ENCODE measurements around the gene FAF1. TPM values are rescaled to one million over a fixed set of nuclear protein-coding genes. Genes with fewer than 3 reads are reported as not detected.

The FAF1 gene
- polyA plus RNA-seq, 1 of the 3 experiments (the other 2 are of a cell fraction), result 8.7 TPM

DNA sequence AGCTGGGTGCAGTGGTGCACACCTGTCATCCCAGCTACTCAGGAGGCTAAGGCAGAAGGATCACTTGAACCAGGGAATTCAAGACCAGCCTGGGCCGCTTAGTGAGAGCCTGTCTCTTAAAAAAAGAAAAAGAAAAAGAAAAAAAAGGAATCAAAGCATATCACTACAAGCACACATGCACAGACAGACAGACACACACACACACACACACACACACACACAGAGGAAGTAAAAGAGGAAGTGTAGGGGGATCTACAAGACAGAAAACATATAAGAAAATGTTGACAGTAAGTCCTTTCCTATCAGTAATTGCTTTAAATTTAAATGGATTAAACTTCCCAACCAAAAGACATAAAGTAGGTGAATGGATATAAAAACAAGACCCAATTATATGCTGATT, 180.3 kb downstream of the FAF1 start:
- H3K9me3 ChIP-seq, result no peaks in the 10 kb centered on the region
- CTCF ChIA-PET, result interaction anchor here (0.8 to 1.2 kb wide), 3 partner anchors 150 to 411 kb away, joined by 3 to 6 read pairs (median 3); no protein-coding TSS in a partner anchor
- 94% methylated on average over 1 of the region's 1 CpG for WGBS (ENCODE audit: low lambda C conversion rate)

More for the DNA sequence above, 180.3 kb downstream of the FAF1 start:
- Histone ChIP-seq H2AFZ (ENCODE audit: low read depth) (no peak overlapping the region), H3K9ac (no peak overlapping the region), H3K9me2 (no peaks in the 10 kb centered on the region), H3F3A (replicated peaks; ENCODE audit: insufficient read depth) (no peaks in the 10 kb centered on the region), H3K4me2 (no peak overlapping the region), H3K79me2 (ENCODE audit: insufficient read depth) (peaks cover 15% of the 10 kb centered on the region; the same call in 1 of the 2 replicates), H3K36me3 (replicated peaks in 1 of 2; ENCODE audit: control insufficient read depth in 1 of 2, insufficient read depth in 2 of 2, low read length in 1 of 2) (peaks cover 7 to 21% of the 10 kb centered on the region in 2 experiments), H3K4me3 (ENCODE audit: low read depth in 2 of 2, low read length in 1 of 2) (no peak overlapping the region), H4K20me1 (ENCODE audit: insufficient read depth) (no peaks in the 10 kb centered on the region), H3K27me3 (ENCODE audit: insufficient read depth) (no peaks in the 10 kb centered on the region), H3K4me1 (ENCODE audit: control insufficient read depth in 1 of 2, insufficient read depth in 2 of 2, low read depth in 1 of 2, low read length in 1 of 2) (no peaks in the 10 kb centered on the region), H3K27ac (ENCODE audit: low read depth in 2 of 2, low read length in 1 of 2) (no peak overlapping the region)
- DNase-seq, result no peak
- TF ChIP-seq NFIC (IDR thresholded peaks at IDR 0.05; ENCODE audit: borderline replicate concordance), result no peak
- TF ChIP-seq, protein P1, sequence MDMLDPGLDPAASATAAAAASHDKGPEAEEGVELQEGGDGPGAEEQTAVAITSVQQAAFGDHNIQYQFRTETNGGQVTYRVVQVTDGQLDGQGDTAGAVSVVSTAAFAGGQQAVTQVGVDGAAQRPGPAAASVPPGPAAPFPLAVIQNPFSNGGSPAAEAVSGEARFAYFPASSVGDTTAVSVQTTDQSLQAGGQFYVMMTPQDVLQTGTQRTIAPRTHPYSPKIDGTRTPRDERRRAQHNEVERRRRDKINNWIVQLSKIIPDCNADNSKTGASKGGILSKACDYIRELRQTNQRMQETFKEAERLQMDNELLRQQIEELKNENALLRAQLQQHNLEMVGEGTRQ (IDR thresholded peaks at IDR 0.05; ENCODE audit: borderline replicate concordance, low read depth, low read length), result no peak
- TF ChIP-seq, protein P2, sequence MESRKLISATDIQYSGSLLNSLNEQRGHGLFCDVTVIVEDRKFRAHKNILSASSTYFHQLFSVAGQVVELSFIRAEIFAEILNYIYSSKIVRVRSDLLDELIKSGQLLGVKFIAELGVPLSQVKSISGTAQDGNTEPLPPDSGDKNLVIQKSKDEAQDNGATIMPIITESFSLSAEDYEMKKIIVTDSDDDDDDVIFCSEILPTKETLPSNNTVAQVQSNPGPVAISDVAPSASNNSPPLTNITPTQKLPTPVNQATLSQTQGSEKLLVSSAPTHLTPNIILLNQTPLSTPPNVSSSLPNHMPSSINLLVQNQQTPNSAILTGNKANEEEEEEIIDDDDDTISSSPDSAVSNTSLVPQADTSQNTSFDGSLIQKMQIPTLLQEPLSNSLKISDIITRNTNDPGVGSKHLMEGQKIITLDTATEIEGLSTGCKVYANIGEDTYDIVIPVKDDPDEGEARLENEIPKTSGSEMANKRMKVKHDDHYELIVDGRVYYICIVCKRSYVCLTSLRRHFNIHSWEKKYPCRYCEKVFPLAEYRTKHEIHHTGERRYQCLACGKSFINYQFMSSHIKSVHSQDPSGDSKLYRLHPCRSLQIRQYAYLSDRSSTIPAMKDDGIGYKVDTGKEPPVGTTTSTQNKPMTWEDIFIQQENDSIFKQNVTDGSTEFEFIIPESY (IDR thresholded peaks at IDR 0.05; ENCODE audit: borderline replicate concordance, low read depth), result no peak
- TF ChIP-seq SIN3A (IDR thresholded peaks at IDR 0.05; ENCODE audit: borderline replicate concordance, low read depth, low read length), result no peak
- no peak for TF ChIP-seq NRF1 (IDR thresholded peaks at IDR 0.05; ENCODE audit: low read depth, low read length)
- TF ChIP-seq EZH2phosphoT487 (IDR thresholded peaks at IDR 0.05; ENCODE audit: borderline replicate concordance, low read depth), result no peak
- TF ChIP-seq MXI1 (IDR thresholded peaks at IDR 0.05; ENCODE audit: low read depth, low read length), result no peak
- no peak for TF ChIP-seq ELF1 (IDR thresholded peaks at IDR 0.05)
- TF ChIP-seq, protein P3, sequence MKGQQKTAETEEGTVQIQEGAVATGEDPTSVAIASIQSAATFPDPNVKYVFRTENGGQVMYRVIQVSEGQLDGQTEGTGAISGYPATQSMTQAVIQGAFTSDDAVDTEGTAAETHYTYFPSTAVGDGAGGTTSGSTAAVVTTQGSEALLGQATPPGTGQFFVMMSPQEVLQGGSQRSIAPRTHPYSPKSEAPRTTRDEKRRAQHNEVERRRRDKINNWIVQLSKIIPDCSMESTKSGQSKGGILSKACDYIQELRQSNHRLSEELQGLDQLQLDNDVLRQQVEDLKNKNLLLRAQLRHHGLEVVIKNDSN (IDR thresholded peaks at IDR 0.05; ENCODE audit: borderline replicate concordance, low read depth), result no peak
- TF ChIP-seq TEAD4 (IDR thresholded peaks at IDR 0.05; ENCODE audit: borderline replicate concordance, insufficient read depth), result no peak
- TF ChIP-seq RXRA (IDR thresholded peaks at IDR 0.05; ENCODE audit: borderline replicate concordance, low read depth), result no peak
- no peak for TF ChIP-seq TCF12 (IDR thresholded peaks at IDR 0.05)
- TF ChIP-seq RCOR1 (IDR thresholded peaks at IDR 0.05; ENCODE audit: low read length), result no peak
- TF ChIP-seq CHD2 (IDR thresholded peaks at IDR 0.05; ENCODE audit: low read length, partially characterized antibody), result no peak
- TF ChIP-seq, protein P4, sequence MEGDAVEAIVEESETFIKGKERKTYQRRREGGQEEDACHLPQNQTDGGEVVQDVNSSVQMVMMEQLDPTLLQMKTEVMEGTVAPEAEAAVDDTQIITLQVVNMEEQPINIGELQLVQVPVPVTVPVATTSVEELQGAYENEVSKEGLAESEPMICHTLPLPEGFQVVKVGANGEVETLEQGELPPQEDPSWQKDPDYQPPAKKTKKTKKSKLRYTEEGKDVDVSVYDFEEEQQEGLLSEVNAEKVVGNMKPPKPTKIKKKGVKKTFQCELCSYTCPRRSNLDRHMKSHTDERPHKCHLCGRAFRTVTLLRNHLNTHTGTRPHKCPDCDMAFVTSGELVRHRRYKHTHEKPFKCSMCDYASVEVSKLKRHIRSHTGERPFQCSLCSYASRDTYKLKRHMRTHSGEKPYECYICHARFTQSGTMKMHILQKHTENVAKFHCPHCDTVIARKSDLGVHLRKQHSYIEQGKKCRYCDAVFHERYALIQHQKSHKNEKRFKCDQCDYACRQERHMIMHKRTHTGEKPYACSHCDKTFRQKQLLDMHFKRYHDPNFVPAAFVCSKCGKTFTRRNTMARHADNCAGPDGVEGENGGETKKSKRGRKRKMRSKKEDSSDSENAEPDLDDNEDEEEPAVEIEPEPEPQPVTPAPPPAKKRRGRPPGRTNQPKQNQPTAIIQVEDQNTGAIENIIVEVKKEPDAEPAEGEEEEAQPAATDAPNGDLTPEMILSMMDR (IDR thresholded peaks at IDR 0.05), result no peak
- no peak for TF ChIP-seq JUND (IDR thresholded peaks at IDR 0.05)
- TF ChIP-seq FOSL2 (IDR thresholded peaks at IDR 0.05; ENCODE audit: borderline replicate concordance, low read depth), result no peak
- TF ChIP-seq, protein P5, sequence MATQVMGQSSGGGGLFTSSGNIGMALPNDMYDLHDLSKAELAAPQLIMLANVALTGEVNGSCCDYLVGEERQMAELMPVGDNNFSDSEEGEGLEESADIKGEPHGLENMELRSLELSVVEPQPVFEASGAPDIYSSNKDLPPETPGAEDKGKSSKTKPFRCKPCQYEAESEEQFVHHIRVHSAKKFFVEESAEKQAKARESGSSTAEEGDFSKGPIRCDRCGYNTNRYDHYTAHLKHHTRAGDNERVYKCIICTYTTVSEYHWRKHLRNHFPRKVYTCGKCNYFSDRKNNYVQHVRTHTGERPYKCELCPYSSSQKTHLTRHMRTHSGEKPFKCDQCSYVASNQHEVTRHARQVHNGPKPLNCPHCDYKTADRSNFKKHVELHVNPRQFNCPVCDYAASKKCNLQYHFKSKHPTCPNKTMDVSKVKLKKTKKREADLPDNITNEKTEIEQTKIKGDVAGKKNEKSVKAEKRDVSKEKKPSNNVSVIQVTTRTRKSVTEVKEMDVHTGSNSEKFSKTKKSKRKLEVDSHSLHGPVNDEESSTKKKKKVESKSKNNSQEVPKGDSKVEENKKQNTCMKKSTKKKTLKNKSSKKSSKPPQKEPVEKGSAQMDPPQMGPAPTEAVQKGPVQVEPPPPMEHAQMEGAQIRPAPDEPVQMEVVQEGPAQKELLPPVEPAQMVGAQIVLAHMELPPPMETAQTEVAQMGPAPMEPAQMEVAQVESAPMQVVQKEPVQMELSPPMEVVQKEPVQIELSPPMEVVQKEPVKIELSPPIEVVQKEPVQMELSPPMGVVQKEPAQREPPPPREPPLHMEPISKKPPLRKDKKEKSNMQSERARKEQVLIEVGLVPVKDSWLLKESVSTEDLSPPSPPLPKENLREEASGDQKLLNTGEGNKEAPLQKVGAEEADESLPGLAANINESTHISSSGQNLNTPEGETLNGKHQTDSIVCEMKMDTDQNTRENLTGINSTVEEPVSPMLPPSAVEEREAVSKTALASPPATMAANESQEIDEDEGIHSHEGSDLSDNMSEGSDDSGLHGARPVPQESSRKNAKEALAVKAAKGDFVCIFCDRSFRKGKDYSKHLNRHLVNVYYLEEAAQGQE (IDR thresholded peaks at IDR 0.05; ENCODE audit: low read depth, low read length), result no peak
- no peak for TF ChIP-seq GATA2 (CRISPR knock-in tag; IDR thresholded peaks at IDR 0.05)
- POLR2A ChIA-PET, result no interaction called here
